ENCODE data around the gene FOXP2.

- no peak for TF ChIP-seq EZH2 (IDR thresholded peaks at IDR 0.05; ENCODE audit: borderline replicate concordance, insufficient read depth, low read depth, low read length, poor library complexity, severe bottlenecking)
- no peak for TF ChIP-seq CTCF (IDR thresholded peaks at IDR 0.05)
Observed at GRCh38 chr7:114740941-114741340, 326.3 kb downstream of the FOXP2 start.

All from B cell (primary cell).